Calu3 (cell line): ENCODE results near the gene NELL1. TPM values are rescaled to one million over a fixed set of nuclear protein-coding genes. Genes with fewer than 3 reads are reported as not detected.

Experiments
- BruUV-seq: library from RNA; stranded (reverse); fragments of 400-500 nt; replicated peaks from 2 replicates; lab custom pipeline; 2021; lab: Mats Ljungman, UMichigan
- CTCF ChIA-PET: fragments of 300-600 bp; sonication (Branson Sonifier 250); formaldehyde crosslinking; loops from one replicate; lab custom pipeline; 2022; ENCODE audit warnings: antibody characterized with exemption; lab: Charles Lee
- DNase-seq: peaks from one replicate; pipeline ENCODE4 v3.0.0; 2022
- H3K27ac Mint-ChIP-seq: one replicate; pipeline ENCODE4 v1.8.0; 2022; ENCODE audit warnings: mixed read lengths; ENCODE audit not compliant: unreplicated experiment
- H3K27me3 Mint-ChIP-seq: one replicate; pipeline ENCODE4 v1.8.0; 2022; ENCODE audit warnings: mixed read lengths; ENCODE audit not compliant: unreplicated experiment
- H3K36me3 Mint-ChIP-seq: one replicate; pipeline ENCODE4 v1.8.0; 2022; ENCODE audit warnings: mild to moderate bottlenecking, moderate library complexity, mixed read lengths; ENCODE audit not compliant: insufficient read depth, unreplicated experiment
- H3K4me1 Mint-ChIP-seq: one replicate; pipeline ENCODE4 v1.8.0; 2022; ENCODE audit warnings: mild to moderate bottlenecking, low read depth, mixed read lengths; ENCODE audit not compliant: unreplicated experiment
- H3K4me3 Mint-ChIP-seq: one replicate; pipeline ENCODE4 v1.8.0; 2022; ENCODE audit warnings: mild to moderate bottlenecking, low read depth, moderate library complexity, mixed read lengths; ENCODE audit not compliant: unreplicated experiment
- H3K9me3 Mint-ChIP-seq: one replicate; pipeline ENCODE4 v1.8.0; 2022; ENCODE audit warnings: low read depth, mixed read lengths; ENCODE audit not compliant: unreplicated experiment
- CTCF ChIP-seq: fragments of 200-600 bp; IDR thresholded peaks from one replicate; pipeline ENCODE4 v1.8.0; 2022; ENCODE audit warnings: antibody characterized with exemption; ENCODE audit not compliant: unreplicated experiment
- intact Hi-C: fragments of 100-400 bp; cut with micrococcal nuclease; formaldehyde crosslinking; loops from one replicate; pipeline ENCODE4 v1.10.0; 2022; ENCODE audit not compliant: unreplicated experiment
- total RNA-seq: library from RNA; stranded (reverse); gene quantifications from 2 replicates; pipeline ENCODE4 v1.2.3, GENCODE V29; 2022

The NELL1 gene
- total RNA-seq, 1 experiment from 2014 or later = not detected

- Mint-ChIP-seq H3K27ac (no peak overlapping the region), H3K4me1 (no peaks in the 10 kb centered on the region), H3K36me3 (no peaks in the 10 kb centered on the region), H3K9me3 (no peaks in the 10 kb centered on the region), H3K4me3 (no peak overlapping the region), H3K27me3 (peaks cover 33% of the 10 kb centered on the region)
- intact Hi-C loops = no loop called here
- CTCF ChIA-PET = interaction anchor here (0.6 kb wide), 1 partner anchor 23 kb away, joined by 4 read pairs; no protein-coding TSS in a partner anchor
- no peak for TF ChIP-seq CTCF
- DNase-seq = no peak
- BruUV-seq = no TSS peak
These were observed 736.0 kb downstream of the NELL1 start for GRCh38 chr11:21405422-21405821.

GRCh38 chr11:21410513-21410912, 741.1 kb downstream of the NELL1 start:
- H3K9me3 Mint-ChIP-seq = no peaks in the 10 kb centered on the region
- intact Hi-C loops = no loop called here
- H3K4me1 Mint-ChIP-seq = peaks cover 8% of the 10 kb centered on the region

GRCh38 chr11:21411104-21411503, 741.7 kb downstream of the NELL1 start:
- BruUV-seq = no TSS peak
- intact Hi-C loops = no loop called here
- no peak overlapping the region for H3K27ac Mint-ChIP-seq
- CTCF ChIA-PET = no interaction called here
- H3K4me1 Mint-ChIP-seq = peaks cover 8% of the 10 kb centered on the region
- no peaks in the 10 kb centered on the region for H3K9me3 Mint-ChIP-seq
- peak; percentile 27 for DNase-seq
- TF ChIP-seq CTCF = no peak
- H3K27me3 Mint-ChIP-seq = peaks cover 17% of the 10 kb centered on the region
- H3K36me3 Mint-ChIP-seq = no peaks in the 10 kb centered on the region
- H3K4me3 Mint-ChIP-seq = no peak overlapping the region

More at GRCh38 chr11:21410513-21410912, 741.1 kb downstream of the NELL1 start:
- Mint-ChIP-seq H3K36me3 (no peaks in the 10 kb centered on the region), H3K27ac (no peak overlapping the region), H3K4me3 (no peak overlapping the region), H3K27me3 (peaks cover 17% of the 10 kb centered on the region)
- no TSS peak for BruUV-seq
- no peak for TF ChIP-seq CTCF
- CTCF ChIA-PET = no interaction called here
- DNase-seq = no peak

- CTCF ChIA-PET = no interaction called here
- DNase-seq = no peak
- intact Hi-C loops = no loop called here
- peaks cover 17% of the 10 kb centered on the region for H3K27me3 Mint-ChIP-seq
- no peaks in the 10 kb centered on the region for H3K36me3 Mint-ChIP-seq
- H3K4me3 Mint-ChIP-seq = no peak overlapping the region
- no peak for TF ChIP-seq CTCF
- no peak overlapping the region for H3K27ac Mint-ChIP-seq
- no peaks in the 10 kb centered on the region for H3K9me3 Mint-ChIP-seq
- no TSS peak for BruUV-seq
- H3K4me1 Mint-ChIP-seq = peaks cover 8% of the 10 kb centered on the region
These were observed 742.2 kb downstream of the NELL1 start for GRCh38 chr11:21411597-21411996.
